ENCODE data around the gene AP1S1. TPM values are rescaled to one million over a fixed set of nuclear protein-coding genes. Genes with fewer than 3 reads are reported as not detected.
"Not testable (repeated sequence)": the region's sequence is repeated elsewhere in the genome, so short reads cannot be mapped to it uniquely, and the experiment has no call there.

The AP1S1 gene
- total RNA-seq: 10 to 100 TPM; 14.9 to 18.9 TPM
- long read RNA-seq, partial matches to known transcripts: 0 of 2 reads
- long read RNA-seq, other reads (novel, unspliced or antisense): 0 of 2 reads

GRCh38 chr7:101153969-101154692, at the start of gene AP1S1:
Gene AP1S1 (plus strand): TSS chr7:101154476. CDS start chr7:101154515, 39 bp downstream.
- ATAC-seq (peak; percentile 98 to 99), DNase-seq (peak; percentile 94)
- intact Hi-C loops (cut with DNase I): no loop called here

DNA sequence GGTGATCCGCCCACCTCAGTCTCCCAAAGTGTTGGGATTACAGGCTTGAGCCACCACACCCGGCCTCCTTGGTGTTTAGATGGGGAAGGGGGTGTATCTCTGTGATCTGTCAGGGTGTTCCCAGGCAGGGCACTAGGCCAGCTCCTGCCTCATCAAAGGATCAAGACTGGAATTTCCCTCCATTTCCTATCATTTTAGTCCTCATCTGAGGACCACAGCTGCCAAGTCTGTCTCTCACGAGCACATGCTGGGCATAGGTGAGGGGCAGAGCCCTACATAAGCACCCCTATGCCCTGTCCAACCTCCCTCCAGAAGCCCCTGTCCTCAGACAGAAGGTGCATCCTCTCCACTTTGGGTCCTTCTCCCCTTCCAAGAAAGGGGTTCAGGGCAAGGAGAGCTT, 49.5 kb upstream of the AP1S1 start:
- intact Hi-C loops (cut with DNase I): no loop called here
- DNase-seq (no peak), ATAC-seq (no peak)

- ATAC-seq: not testable (repeated sequence)
These were observed 49.0 kb upstream of the AP1S1 start for GRCh38 chr7:101105248-101105647.

DNA sequence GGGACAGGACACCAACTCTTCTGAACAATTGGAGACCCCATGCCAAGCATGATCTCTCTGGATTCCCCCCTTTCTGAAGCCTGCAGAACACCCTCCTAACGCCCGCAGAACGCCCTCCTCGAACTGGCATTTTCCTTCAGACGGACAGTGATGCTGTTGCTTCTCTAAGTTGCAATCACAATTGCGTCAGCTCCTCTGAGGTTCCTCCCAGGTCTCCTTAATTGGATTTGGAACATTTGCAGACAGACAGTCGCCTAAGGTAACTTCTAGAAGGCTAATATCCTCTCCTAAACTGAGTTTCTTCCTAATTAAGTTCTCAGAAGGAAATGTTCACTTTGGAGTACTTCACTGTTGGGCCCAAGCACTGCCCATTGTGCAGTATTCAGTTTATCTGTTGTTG, 47.9 kb upstream of the AP1S1 start:
- no peak for ATAC-seq
- intact Hi-C loops (cut with DNase I): no loop called here
- no peak for DNase-seq

More at GRCh38 chr7:101105248-101105647, 49.0 kb upstream of the AP1S1 start:
- DNase-seq; intact Hi-C loops (cut with DNase I): not testable (repeated sequence)

DNA sequence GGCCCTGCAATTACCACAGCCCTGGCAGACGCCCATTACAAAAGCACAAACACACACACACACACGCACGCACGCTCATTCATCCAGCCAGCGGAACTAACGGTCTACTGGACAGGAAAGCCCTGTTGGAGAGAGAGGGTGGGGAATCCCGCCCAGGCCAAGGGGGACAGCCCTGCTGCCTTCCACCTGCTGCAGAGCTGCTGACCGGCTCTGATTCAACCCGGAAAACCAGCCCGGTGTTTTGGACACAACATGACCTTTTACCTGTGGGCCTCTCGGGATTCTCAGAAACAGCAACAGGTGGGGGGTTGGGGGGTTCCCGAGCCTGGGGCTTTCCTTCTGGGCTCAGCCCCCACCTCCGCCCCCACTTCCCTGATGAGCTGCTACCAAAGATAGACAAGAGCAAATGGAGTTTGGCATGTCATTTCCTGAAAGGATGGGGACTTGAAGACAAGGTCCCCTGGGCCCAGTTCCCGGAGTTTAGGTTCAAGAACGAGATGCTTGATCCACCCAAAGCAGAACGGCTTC, 45.9 kb upstream of the AP1S1 start:
- intact Hi-C loops (cut with DNase I): no loop called here
- DNase-seq (peak; percentile 77), ATAC-seq (peak; percentile 63 to 71)

GRCh38 chr7:101108961-101109360, 45.3 kb upstream of the AP1S1 start:
- ATAC-seq: peak in 1 of 2 donors; percentile 20
- intact Hi-C loops (cut with DNase I): no loop called here
- no peak for DNase-seq

GRCh38 chr7:101109368-101109767, 44.9 kb upstream of the AP1S1 start:
- intact Hi-C loops (cut with DNase I): no loop called here
- ATAC-seq: no peak
- DNase-seq: no peak

- intact Hi-C loops (cut with DNase I): no loop called here
- no peak for ATAC-seq
- no peak for DNase-seq
These were observed 43.0 kb upstream of the AP1S1 start for GRCh38 chr7:101111261-101111660.

DNA sequence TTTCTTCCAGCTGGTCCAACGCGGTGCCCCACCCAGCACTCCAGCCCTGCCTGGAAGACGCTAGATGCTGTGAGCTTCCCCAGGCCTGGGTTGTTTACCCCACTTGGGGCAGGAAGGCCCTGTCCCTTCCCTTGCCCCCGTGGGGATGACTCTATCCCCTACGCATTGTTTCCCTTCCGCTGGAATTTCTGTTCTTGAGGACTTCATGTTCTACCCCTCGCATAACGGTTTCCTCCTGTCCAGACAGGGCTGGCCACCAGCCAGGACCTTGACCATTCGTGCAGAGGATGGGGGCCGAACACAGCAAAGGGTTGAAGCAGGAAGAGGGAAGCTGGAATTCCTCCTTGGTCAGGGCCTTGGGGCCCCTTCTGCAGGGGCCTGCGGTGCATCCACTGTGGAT, 42.0 kb upstream of the AP1S1 start:
- DNase-seq (peak; percentile 88), ATAC-seq (peak; percentile 51 to 65)
- intact Hi-C loops (cut with DNase I): no loop called here

GRCh38 chr7:101113140-101113539, 41.1 kb upstream of the AP1S1 start:
- DNase-seq; intact Hi-C loops (cut with DNase I); ATAC-seq: not testable (repeated sequence)

- DNase-seq (no peak), ATAC-seq (no peak)
- intact Hi-C loops (cut with DNase I): no loop called here
These were observed 40.4 kb upstream of the AP1S1 start for GRCh38 chr7:101113836-101114235.

GRCh38 chr7:101114492-101114891, 39.8 kb upstream of the AP1S1 start:
- intact Hi-C loops (cut with DNase I): no loop called here
- DNase-seq (no peak), ATAC-seq (no peak)

DNA sequence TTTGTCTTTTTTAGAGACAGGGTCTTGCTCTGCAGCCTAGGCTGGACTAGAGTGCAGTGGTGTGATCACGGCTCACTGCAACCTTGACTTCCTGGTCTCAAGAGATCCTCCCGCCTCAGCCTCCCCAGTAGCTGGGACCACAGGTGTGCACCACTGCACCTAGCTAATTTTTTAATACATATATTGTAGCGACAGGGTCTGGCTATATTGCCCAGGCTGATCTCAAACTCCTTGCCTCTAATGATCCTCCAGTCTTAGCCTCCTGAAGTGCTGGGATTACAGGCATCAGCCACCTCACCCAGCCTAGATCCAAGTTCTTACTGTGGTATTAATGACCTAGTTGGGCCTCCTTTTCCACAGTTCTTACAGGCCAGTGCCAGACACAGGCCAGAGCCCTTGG, 39.1 kb upstream of the AP1S1 start:
- ATAC-seq (no peak), DNase-seq (no peak)
- intact Hi-C loops (cut with DNase I): no loop called here

DNA sequence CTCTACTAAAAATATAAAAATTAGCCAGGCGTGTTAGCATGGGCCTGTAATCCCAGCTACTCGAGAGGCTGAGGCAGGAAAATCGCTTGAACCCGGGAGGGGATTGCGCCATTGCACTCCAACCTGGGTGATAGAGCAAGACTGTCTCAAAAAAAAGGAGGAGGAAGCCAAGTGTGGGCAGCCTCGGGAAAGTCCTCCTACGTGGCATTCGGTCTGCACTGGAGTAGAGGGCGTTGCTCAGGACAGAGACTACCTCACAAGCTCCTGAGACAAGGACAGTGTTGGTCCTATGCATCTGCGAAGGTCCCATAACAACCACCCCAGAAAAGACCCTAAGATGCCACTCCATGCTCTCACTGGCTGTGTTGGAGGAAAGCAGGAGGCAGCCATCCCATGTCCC, 37.4 kb upstream of the AP1S1 start:
- DNase-seq: no peak
- intact Hi-C loops (cut with DNase I): no loop called here
- peak in 1 of 2 donors; percentile 1 for ATAC-seq

DNA sequence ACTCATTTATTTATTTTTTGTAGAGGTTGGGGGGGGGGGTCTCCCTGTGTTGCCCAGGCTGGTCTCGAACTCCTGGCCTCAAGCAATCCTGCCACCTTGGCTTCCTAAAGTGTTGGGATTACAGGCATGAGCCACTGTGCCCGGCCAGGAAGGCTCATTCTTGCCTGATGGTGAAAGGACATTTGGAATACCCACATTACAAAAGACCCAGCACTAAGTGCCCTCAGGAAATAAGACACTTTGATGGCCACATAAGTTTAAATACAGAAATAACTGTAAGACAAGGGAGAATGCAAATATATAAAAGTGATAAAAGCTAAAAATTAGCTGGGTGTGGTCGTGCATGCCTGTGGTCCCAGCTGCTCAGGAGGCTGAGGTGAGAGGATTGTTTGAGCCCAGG, 35.4 kb upstream of the AP1S1 start:
- intact Hi-C loops (cut with DNase I): no loop called here
- ATAC-seq (no peak), DNase-seq (no peak)

GRCh38 chr7:101119876-101120275, 34.4 kb upstream of the AP1S1 start:
- ATAC-seq (no peak), DNase-seq (no peak)
- intact Hi-C loops (cut with DNase I): no loop called here

- intact Hi-C loops (cut with DNase I): no loop called here
- DNase-seq (no peak), ATAC-seq (no peak)
These were observed 34.0 kb upstream of the AP1S1 start for GRCh38 chr7:101120315-101120714.

DNA sequence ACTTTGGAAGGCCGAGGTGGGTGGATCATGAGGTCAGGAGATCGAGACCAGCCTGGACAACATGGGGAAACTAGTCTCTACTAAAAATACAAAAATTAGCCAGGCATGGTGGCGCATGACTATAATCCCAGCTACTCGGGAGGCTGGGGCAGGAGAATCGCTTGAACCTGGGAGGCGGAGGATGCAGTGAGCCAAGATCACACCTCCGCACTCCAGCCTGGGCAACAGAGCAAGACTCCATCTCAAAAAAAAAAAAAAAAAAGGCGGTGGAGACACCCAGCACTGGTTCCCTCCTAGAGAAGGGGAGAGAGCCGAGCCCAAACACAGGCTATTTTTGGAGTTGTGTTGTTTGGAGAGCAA, 32.7 kb upstream of the AP1S1 start:
- DNase-seq; intact Hi-C loops (cut with DNase I); ATAC-seq: not testable (repeated sequence)

DNA sequence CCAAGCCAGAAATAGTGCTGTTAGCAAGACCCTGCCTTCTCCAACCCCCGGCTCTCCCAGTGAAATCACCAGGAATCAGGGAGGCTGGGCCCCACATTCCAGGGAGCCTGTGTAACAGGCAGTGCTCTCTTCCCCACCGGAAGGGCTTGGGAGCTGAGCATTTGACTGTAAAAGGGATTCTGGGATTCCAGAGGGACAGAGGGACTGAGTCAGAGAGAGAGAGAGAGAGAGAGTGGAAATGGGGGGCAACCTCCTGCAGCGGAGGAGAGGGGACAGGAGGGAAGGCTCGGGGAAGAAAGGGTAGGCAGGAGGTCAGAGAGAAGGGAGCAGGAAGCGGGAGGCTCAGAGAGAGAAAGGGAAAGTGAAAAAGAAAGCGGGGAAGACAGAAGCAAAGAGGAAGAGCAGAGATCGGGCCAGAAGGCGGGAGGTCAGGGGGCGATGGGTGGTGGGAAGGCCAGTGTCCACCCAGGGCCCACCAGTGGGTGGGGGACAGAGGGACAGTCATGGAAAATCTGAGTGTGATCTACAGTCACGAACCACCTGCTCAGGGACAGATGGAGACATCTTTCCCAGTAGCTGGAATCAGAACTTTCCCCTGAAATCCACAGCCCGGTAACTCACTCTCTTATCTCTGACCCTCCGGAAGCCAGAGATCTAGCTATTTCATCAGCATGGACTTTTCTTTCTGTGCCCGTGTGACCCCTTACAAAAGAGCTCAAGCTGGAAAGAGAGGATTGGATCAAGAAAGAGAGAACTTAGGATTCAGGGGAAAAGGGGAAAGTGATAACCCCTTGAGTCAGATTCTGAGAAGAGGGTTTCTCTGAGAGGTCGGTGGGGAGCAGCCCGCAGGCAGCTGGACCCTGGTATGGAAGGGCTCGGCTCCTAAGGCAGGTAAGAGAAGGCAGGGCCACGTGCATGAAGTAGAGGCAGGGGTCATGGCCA, 32.0 kb upstream of the AP1S1 start:
- ATAC-seq: peak; percentile 81 to 88
- DNase-seq: peak; percentile 89
- intact Hi-C loops (cut with DNase I): no loop called here

Measured in left cardiac atrium (tissue), 4 donors.